CD14-positive monocyte (primary cell): Measurements from ENCODE around the gene ZNF174. TPM values are rescaled to one million over a fixed set of nuclear protein-coding genes. Genes with fewer than 3 reads are reported as not detected.

Experiments
- DNase-seq, 3 donors: peaks; one replicate each; pipeline ENCODE4 v3.0.0-alpha.2; 2011 to 2022
- H2AFZ ChIP-seq: 2 replicates; pipeline ENCODE4 v1.6.0; 2012; ENCODE audit warnings: mild to moderate bottlenecking, low read depth, low read length, inconsistent platforms; ENCODE audit not compliant: insufficient read depth, poor library complexity, severe bottlenecking
- H3K27ac ChIP-seq, 2 donors: 1 replicate in 1 of 2; 2 replicates in 1 of 2; pipeline ENCODE4 v1.5.1; 2012 to 2013; ENCODE audit warnings: low read length in 2 of 2, control low read depth in 1 of 2, inconsistent platforms in 1 of 2, low read depth in 1 of 2, mild to moderate bottlenecking in 1 of 2
- H3K27me3 ChIP-seq, 2 donors: one replicate each; pipeline versions ENCODE4 v1.6.0 to v1.6.1; 2011 to 2013; ENCODE audit warnings: low read length in 2 of 2; ENCODE audit not compliant: control insufficient read depth in 2 of 2, insufficient read depth in 2 of 2
- H3K36me3 ChIP-seq, 2 donors: replicated peaks in 1 of 2; 1 replicate in 1 of 2; 2 replicates in 1 of 2; pipeline versions ENCODE4 v1.5.1 to v1.6.1; 2012 to 2013; ENCODE audit warnings: low read length in 2 of 2, control low read depth in 1 of 2, inconsistent platforms in 1 of 2, mild to moderate bottlenecking in 1 of 2; ENCODE audit not compliant: insufficient read depth in 2 of 2, control insufficient read depth in 1 of 2
- H3K4me1 ChIP-seq, 2 donors: 1 replicate in 1 of 2; 2 replicates in 1 of 2; pipeline versions ENCODE4 v1.5.1 to v1.6.1; 2012 to 2013; ENCODE audit warnings: low read length in 2 of 2, control low read depth in 1 of 2, inconsistent platforms in 1 of 2, mild to moderate bottlenecking in 1 of 2, moderate library complexity in 1 of 2; ENCODE audit not compliant: insufficient read depth in 2 of 2, control insufficient read depth in 1 of 2
- H3K4me2 ChIP-seq: replicated peaks from 2 replicates; pipeline ENCODE3; 2012; ENCODE audit warnings: low read length, moderate library complexity, mild to moderate bottlenecking; ENCODE audit not compliant: poor library complexity, severe bottlenecking; ENCODE audit errors: extremely low read depth
- H3K4me3 ChIP-seq, 3 experiments: fragments of 200-600 bp in 1 of 3; sonication (generic) in 1 of 3; replicated peaks in 1 of 3; 1 replicate in 2 of 3; 2 replicates in 1 of 3; pipeline ENCODE4 v1.5.1; 2011 to 2013; ENCODE audit warnings: low read length in 3 of 3, mild to moderate bottlenecking in 3 of 3, control low read depth in 2 of 3, low read depth in 2 of 3, inconsistent platforms in 1 of 3, moderate library complexity in 1 of 3
- H3K79me2 ChIP-seq: 2 replicates; pipeline ENCODE4 v1.6.0; 2012; ENCODE audit warnings: mild to moderate bottlenecking, control low read depth, inconsistent platforms, low read length, moderate library complexity; ENCODE audit not compliant: insufficient read depth
- H3K9ac ChIP-seq: 2 replicates; pipeline ENCODE4 v1.6.0; 2017; ENCODE audit warnings: low read length, mild to moderate bottlenecking; ENCODE audit not compliant: insufficient read depth, poor library complexity, severe bottlenecking
- H3K9me3 ChIP-seq, 2 donors: replicated peaks in 1 of 2; 1 replicate in 1 of 2; 2 replicates in 1 of 2; pipeline versions ENCODE4 v1.5.1 to v1.6.1; 2012 to 2013; ENCODE audit warnings: low read length in 2 of 2, control low read depth in 1 of 2; ENCODE audit not compliant: control insufficient read depth in 1 of 2, insufficient read depth in 1 of 2
- H4K20me1 ChIP-seq: 2 replicates; pipeline ENCODE4 v1.6.0; 2012; ENCODE audit warnings: mild to moderate bottlenecking, low read length, control low read depth, moderate library complexity; ENCODE audit not compliant: insufficient read depth
- H3K27ac Mint-ChIP-seq, 7 donors: one replicate each; pipeline ENCODE4 v1.8.0; 2020; ENCODE audit warnings: mild to moderate bottlenecking in 7 of 7, mixed read lengths in 7 of 7, moderate library complexity in 6 of 7, inconsistent platforms in 2 of 7
- H3K27me3 Mint-ChIP-seq, 3 donors: one replicate each; pipeline ENCODE4 v1.8.0; 2021 to 2022; ENCODE audit warnings: low read depth in 3 of 3, mild to moderate bottlenecking in 3 of 3, mixed read lengths in 3 of 3, moderate library complexity in 3 of 3, inconsistent platforms in 1 of 3
- H3K36me3 Mint-ChIP-seq, 2 donors: one replicate each; pipeline ENCODE4 v1.8.0; 2020; ENCODE audit warnings: mixed read lengths in 2 of 2, inconsistent platforms in 1 of 2, mild to moderate bottlenecking in 1 of 2
- H3K4me1 Mint-ChIP-seq: one replicate; pipeline ENCODE4 v1.8.0; 2020; ENCODE audit warnings: mild to moderate bottlenecking, mixed read lengths
- H3K4me3 Mint-ChIP-seq, 2 donors: one replicate each; pipeline ENCODE4 v1.8.0; 2020; ENCODE audit warnings: mild to moderate bottlenecking in 2 of 2, mixed read lengths in 2 of 2, moderate library complexity in 1 of 2
- H3K9me3 Mint-ChIP-seq, 7 donors: one replicate each; pipeline ENCODE4 v1.8.0; 2020 to 2022; ENCODE audit warnings: mixed read lengths in 7 of 7, mild to moderate bottlenecking in 6 of 7, moderate library complexity in 6 of 7, inconsistent platforms in 2 of 7
- CTCF ChIP-seq: fragments of 200-600 bp; IDR thresholded peaks from one replicate; pipeline ENCODE4 v1.8.0; 2022; ENCODE audit warnings: antibody characterized with exemption, mild to moderate bottlenecking
- WGBS: methylation state at CpG from one replicate; pipeline ENCODE4 v1.1.5; 2013; ENCODE audit warnings: missing lambda C conversion rate; ENCODE audit not compliant: insufficient coverage; 5-methylcytosine and 5-hydroxymethylcytosine counted together
- intact Hi-C, 2 donors: fragments of 100-400 bp; cut with micrococcal nuclease; formaldehyde crosslinking; loops; one replicate each; pipeline versions ENCODE4 v1.15.0 to v1.15.1; 2023
- polyA plus RNA-seq, 3 donors: library from polyadenylated mRNA; depleted of rRNA in 1 of 3; unstranded in 2 of 3; stranded (reverse) in 1 of 3; fragments of 300-500 nt in 2 of 3; fragments of >200 nt in 1 of 3; fragmentation: Illumina TruSeq in 2 of 3; gene quantifications; 1 replicate in 2 of 3; 2 replicates in 1 of 3; pipeline ENCODE4 v1.2.3, GENCODE V29; 2012 to 2021

The ZNF174 gene
- polyA plus RNA-seq, 3 donors = 2.5 to 5.6 (median 4.9) TPM

GRCh38 chr16:3383045-3383448, 18.0 kb upstream of the ZNF174 start:
- no peak for TF ChIP-seq CTCF

GRCh38 chr16:3388325-3388724, 12.7 kb upstream of the ZNF174 start:
- peaks cover 4% of the 10 kb centered on the region for H3K79me2 ChIP-seq
- DNase-seq = no peak
- H3K4me3 ChIP-seq = no peak overlapping the region
- WGBS = 100% methylated on average over 2 of the region's 6 CpGs
- no peak overlapping the region for H3K4me2 ChIP-seq
- H3K27me3 ChIP-seq = no peaks in the 10 kb centered on the region
- peaks cover 67 to 87% of the 10 kb centered on the region in 2 donors for H3K36me3 ChIP-seq
- no peak for TF ChIP-seq CTCF
- Mint-ChIP-seq H3K4me3 (no peak overlapping the region), H3K4me1 (no peaks in the 10 kb centered on the region), H3K27ac (no peak overlapping the region), H3K36me3 (peaks cover 82 to 89% of the 10 kb centered on the region in 2 donors), H3K27me3 (no peaks in the 10 kb centered on the region), H3K9me3 (peaks cover 52 to 88% (median 80%) of the 10 kb centered on the region in 7 donors)
- H3K9ac ChIP-seq = no peak overlapping the region
- intact Hi-C loops = no loop called here
- no peaks in the 10 kb centered on the region for H4K20me1 ChIP-seq
- H3K4me1 ChIP-seq = no peaks in the 10 kb centered on the region
- no peak overlapping the region for H3K27ac ChIP-seq
- H2AFZ ChIP-seq = no peak overlapping the region
- peaks cover 72 to 87% of the 10 kb centered on the region in 2 donors for H3K9me3 ChIP-seq

More at GRCh38 chr16:3383045-3383448, 18.0 kb upstream of the ZNF174 start:
- no peak for DNase-seq
- H3K4me3 ChIP-seq = peak overlapping the region in 1 of 3 experiments; percentile 38
- H2AFZ ChIP-seq = no peak overlapping the region
- H3K4me1 ChIP-seq = no peaks in the 10 kb centered on the region
- H3K9ac ChIP-seq = no peak overlapping the region
- Mint-ChIP-seq H3K9me3 (peaks cover 71 to 93% (median 86%) of the 10 kb centered on the region in 7 donors), H3K27me3 (no peaks in the 10 kb centered on the region), H3K4me3 (no peak overlapping the region), H3K36me3 (peaks cover 52 to 60% of the 10 kb centered on the region in 2 donors), H3K27ac (no peak overlapping the region), H3K4me1 (no peaks in the 10 kb centered on the region)
- intact Hi-C loops = no loop called here
- no peak overlapping the region for H3K27ac ChIP-seq
- no peak overlapping the region for H3K4me2 ChIP-seq
- 98% methylated on average over 6 of the region's 10 CpGs for WGBS
- no peaks in the 10 kb centered on the region for H3K79me2 ChIP-seq
- H3K27me3 ChIP-seq = no peaks in the 10 kb centered on the region
- no peaks in the 10 kb centered on the region for H4K20me1 ChIP-seq
- H3K9me3 ChIP-seq = peaks cover 76 to 91% of the 10 kb centered on the region in 2 donors
- H3K36me3 ChIP-seq = peaks cover 36 to 54% of the 10 kb centered on the region in 2 donors
